PC-9 (cell line): ENCODE data around the gene NPIPB2. TPM values are rescaled to one million over a fixed set of nuclear protein-coding genes. Genes with fewer than 3 reads are reported as not detected.

Source experiments
- BruUV-seq: library from RNA; stranded (reverse); fragments of 400-500 nt; replicated peaks from 2 replicates; lab custom pipeline; 2021; lab: Mats Ljungman, UMichigan
- CTCF ChIA-PET: fragments of 300-600 bp; sonication (Branson Sonifier 250); formaldehyde crosslinking; loops from one replicate; lab custom pipeline; 2022; ENCODE audit warnings: antibody characterized with exemption; lab: Charles Lee
- POLR2A ChIA-PET: fragments of 300-600 bp; sonication (Branson Sonifier 250); formaldehyde crosslinking; loops from one replicate; lab custom pipeline; 2022; ENCODE audit warnings: antibody characterized with exemption; ENCODE audit not compliant: unreplicated experiment; lab: Charles Lee
- DNase-seq, 2 experiments: peaks; one replicate each; pipeline versions ENCODE4 v3.0.0 to v3.0.0-alpha.2; 2015 to 2022; ENCODE audit warnings: mixed read lengths in 1 of 2
- H2AFZ ChIP-seq: fragments of 200-600 bp; sonication (generic); 2 replicates; pipeline ENCODE4 v1.8.1; 2017; ENCODE audit warnings: antibody characterized with exemption
- H3F3A ChIP-seq: fragments of 200-600 bp; sonication (generic); 2 replicates; pipeline ENCODE4 v1.8.1; 2017; ENCODE audit warnings: antibody characterized with exemption, mild to moderate bottlenecking, low read depth; ENCODE audit not compliant: insufficient read depth
- H3K27ac ChIP-seq: fragments of 200-600 bp; sonication (generic); 2 replicates; pipeline ENCODE4 v1.6.1; 2016; ENCODE audit warnings: mixed run types
- H3K27me3 ChIP-seq: fragments of 200-600 bp; sonication (generic); 2 replicates; pipeline ENCODE4 v1.6.1; 2016; ENCODE audit warnings: low read depth, mixed run types; ENCODE audit not compliant: insufficient read depth
- H3K36me3 ChIP-seq: fragments of 200-600 bp; sonication (generic); 2 replicates; pipeline ENCODE4 v1.6.1; 2016; ENCODE audit warnings: low read depth, mixed run types
- H3K4me1 ChIP-seq: fragments of 200-600 bp; sonication (generic); replicated peaks from 2 replicates; pipeline ENCODE4 v1.6.1; 2016; ENCODE audit warnings: mixed run types; ENCODE audit not compliant: insufficient read depth
- H3K4me2 ChIP-seq: fragments of 200-600 bp; sonication (generic); 2 replicates; pipeline ENCODE4 v1.6.1; 2017; ENCODE audit warnings: mixed run types
- H3K4me3 ChIP-seq: fragments of 200-600 bp; sonication (generic); 2 replicates; pipeline ENCODE4 v1.6.1; 2016; ENCODE audit warnings: mixed run types
- H3K79me2 ChIP-seq: fragments of 200-600 bp; sonication (generic); 2 replicates; pipeline ENCODE4 v1.6.1; 2017; ENCODE audit warnings: low read depth, mixed run types
- H3K9me2 ChIP-seq: fragments of 200-600 bp; sonication (generic); 2 replicates; pipeline ENCODE4 v1.8.1; 2017; ENCODE audit warnings: mild to moderate bottlenecking; ENCODE audit not compliant: insufficient read depth
- H3K9me3 ChIP-seq: fragments of 200-600 bp; sonication (generic); 2 replicates; pipeline ENCODE4 v1.8.1; 2016; ENCODE audit warnings: low read depth; ENCODE audit not compliant: insufficient read depth
- H4K20me1 ChIP-seq: fragments of 200-600 bp; sonication (generic); 2 replicates; pipeline ENCODE4 v1.8.1; 2017; ENCODE audit not compliant: insufficient read depth
- EZH2 ChIP-seq: fragments of 200-600 bp; sonication (generic); IDR thresholded peaks from 2 replicates; pipeline ENCODE4 v1.8.0; 2017; ENCODE audit warnings: antibody characterized with exemption, low read depth
- intact Hi-C: fragments of 100-400 bp; cut with micrococcal nuclease; formaldehyde crosslinking; loops from one replicate; pipeline ENCODE4 v1.10.0; 2022; ENCODE audit not compliant: unreplicated experiment
- total RNA-seq: library from RNA; stranded (reverse); gene quantifications from 2 replicates; pipeline ENCODE4 v1.2.3, GENCODE V29; 2021
- TF ChIP-seq, protein P1 (sequence below): fragments of 200-600 bp; sonication (generic); conservative IDR thresholded peaks from 2 replicates; pipeline ENCODE4 v1.6.1; 2017; ENCODE audit warnings: mixed run types, antibody characterized with exemption, mild to moderate bottlenecking, moderate library complexity

The NPIPB2 gene
- total RNA-seq, 1 experiment from 2014 or later = 43.3 TPM

DNA sequence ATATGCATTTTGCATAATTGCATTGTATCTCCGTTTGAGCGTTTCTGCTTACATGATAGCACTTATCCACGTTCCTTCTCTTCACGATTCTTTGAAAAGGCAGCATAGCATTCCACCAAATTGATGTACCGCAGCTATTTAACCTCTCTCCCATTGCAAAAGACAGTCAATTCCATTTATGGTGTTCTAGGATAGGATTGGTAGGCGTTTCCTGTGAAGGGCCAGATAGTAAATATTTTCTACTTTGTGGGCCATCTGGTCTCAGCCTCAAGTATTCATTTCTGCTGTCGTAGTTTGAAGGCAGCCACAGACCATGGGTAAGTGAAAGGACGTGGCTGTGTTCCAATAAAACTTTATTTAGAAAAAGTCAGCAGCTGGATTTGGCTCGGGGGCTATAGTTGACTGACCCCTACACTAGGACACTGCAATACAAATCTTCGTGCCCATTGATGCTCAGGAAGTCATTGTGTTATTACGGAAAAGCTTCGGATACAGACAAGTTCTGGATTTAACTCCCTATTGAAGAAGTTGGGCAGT lies 44.7 kb upstream of the NPIPB2 start:
- no peaks in the 10 kb centered on the region for H3K9me3 ChIP-seq

DNA sequence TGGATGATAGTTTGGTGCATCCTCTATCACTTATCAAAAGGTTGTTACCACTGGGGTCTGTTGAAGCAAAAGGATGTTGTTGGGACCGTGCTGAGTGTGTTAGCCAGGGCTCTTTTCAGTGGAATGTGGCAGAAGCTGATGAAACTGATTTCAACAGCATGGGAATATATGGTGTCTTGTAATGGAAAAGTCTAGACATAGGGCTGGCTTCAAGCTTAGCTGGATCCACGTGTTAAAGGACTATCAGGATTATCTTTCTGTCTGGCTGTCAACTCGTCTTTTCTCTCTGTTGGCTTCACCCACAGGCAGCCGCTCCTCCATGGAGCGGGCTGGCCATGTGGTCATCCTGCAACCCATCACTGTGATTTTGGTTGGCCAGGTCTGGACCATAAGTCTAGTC lies 43.4 kb upstream of the NPIPB2 start:
- no peak for DNase-seq
- no peak overlapping the region for H3K4me3 ChIP-seq
- no peaks in the 10 kb centered on the region for H4K20me1 ChIP-seq
- H3K4me2 ChIP-seq = no peak overlapping the region
- H3K27ac ChIP-seq = no peak overlapping the region
- BruUV-seq = no TSS peak
- no peaks in the 10 kb centered on the region for H3K9me3 ChIP-seq
- no peaks in the 10 kb centered on the region for H3F3A ChIP-seq
- ChIA-PET CTCF (no interaction called here), POLR2A (no interaction called here)
- no peaks in the 10 kb centered on the region for H3K27me3 ChIP-seq
- H3K4me1 ChIP-seq = no peaks in the 10 kb centered on the region
- H3K36me3 ChIP-seq = no peaks in the 10 kb centered on the region
- no peaks in the 10 kb centered on the region for H3K9me2 ChIP-seq
- no peaks in the 10 kb centered on the region for H3K79me2 ChIP-seq
- intact Hi-C loops = no loop called here
- H2AFZ ChIP-seq = no peak overlapping the region
- TF ChIP-seq, protein P1, sequence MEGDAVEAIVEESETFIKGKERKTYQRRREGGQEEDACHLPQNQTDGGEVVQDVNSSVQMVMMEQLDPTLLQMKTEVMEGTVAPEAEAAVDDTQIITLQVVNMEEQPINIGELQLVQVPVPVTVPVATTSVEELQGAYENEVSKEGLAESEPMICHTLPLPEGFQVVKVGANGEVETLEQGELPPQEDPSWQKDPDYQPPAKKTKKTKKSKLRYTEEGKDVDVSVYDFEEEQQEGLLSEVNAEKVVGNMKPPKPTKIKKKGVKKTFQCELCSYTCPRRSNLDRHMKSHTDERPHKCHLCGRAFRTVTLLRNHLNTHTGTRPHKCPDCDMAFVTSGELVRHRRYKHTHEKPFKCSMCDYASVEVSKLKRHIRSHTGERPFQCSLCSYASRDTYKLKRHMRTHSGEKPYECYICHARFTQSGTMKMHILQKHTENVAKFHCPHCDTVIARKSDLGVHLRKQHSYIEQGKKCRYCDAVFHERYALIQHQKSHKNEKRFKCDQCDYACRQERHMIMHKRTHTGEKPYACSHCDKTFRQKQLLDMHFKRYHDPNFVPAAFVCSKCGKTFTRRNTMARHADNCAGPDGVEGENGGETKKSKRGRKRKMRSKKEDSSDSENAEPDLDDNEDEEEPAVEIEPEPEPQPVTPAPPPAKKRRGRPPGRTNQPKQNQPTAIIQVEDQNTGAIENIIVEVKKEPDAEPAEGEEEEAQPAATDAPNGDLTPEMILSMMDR = no peak
- no peak for TF ChIP-seq EZH2

More for the DNA sequence above, 44.7 kb upstream of the NPIPB2 start:
- no peaks in the 10 kb centered on the region for H3K9me2 ChIP-seq
- H3K4me1 ChIP-seq = no peaks in the 10 kb centered on the region
- no peak for TF ChIP-seq EZH2
- TF ChIP-seq, protein P1 = no peak
- no peaks in the 10 kb centered on the region for H3F3A ChIP-seq
- H4K20me1 ChIP-seq = no peaks in the 10 kb centered on the region
- no TSS peak for BruUV-seq
- no peak overlapping the region for H3K27ac ChIP-seq
- DNase-seq = no peak
- H3K79me2 ChIP-seq = no peaks in the 10 kb centered on the region
- CTCF ChIA-PET = no interaction called here
- H3K4me3 ChIP-seq = no peak overlapping the region
- POLR2A ChIA-PET = interaction anchor here (0.6 kb wide), 1 partner anchor 67 kb away, joined by 4 read pairs; no protein-coding TSS in a partner anchor
- H3K36me3 ChIP-seq = no peaks in the 10 kb centered on the region
- H3K27me3 ChIP-seq = no peaks in the 10 kb centered on the region
- intact Hi-C loops = no loop called here
- no peak overlapping the region for H3K4me2 ChIP-seq
- no peak overlapping the region for H2AFZ ChIP-seq

DNA sequence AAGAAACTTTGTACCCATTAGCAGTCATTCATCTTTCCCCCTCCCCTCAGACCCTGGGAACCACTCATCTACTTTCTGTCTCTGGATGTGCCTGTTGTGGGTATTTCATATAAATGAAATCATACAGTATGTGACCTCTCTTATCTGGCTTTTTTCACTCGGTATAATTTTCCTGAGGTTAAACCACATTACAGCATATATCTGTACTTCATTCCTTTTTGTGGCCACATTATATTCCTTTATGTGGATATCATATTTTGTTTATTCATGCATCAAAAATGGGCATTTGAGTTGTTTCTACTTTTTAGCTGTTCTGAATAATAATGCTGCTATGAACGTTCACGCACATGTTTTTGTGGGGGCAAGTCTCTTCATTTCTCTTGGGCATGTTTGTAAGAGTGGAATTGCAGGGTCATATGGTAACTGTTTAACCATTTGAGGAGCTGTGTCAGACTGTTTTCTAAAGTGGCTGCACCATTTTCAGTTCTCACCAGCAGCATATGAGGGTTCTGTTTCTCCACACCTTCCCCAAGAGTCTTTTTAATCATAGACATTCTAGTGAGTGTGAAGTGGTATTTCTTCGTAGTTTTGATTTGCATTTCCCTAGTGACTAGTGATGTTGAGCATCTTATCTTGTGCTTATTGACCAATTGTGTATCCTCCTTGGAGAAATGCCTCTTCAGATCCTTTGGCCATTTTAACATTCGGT lies 38.4 kb upstream of the NPIPB2 start:
- Histone ChIP-seq H3K4me1 (peaks cover 11% of the 10 kb centered on the region; the same call in 1 of the 2 replicates), H3K36me3 (no peaks in the 10 kb centered on the region), H3F3A (no peaks in the 10 kb centered on the region), H3K79me2 (peaks cover 21% of the 10 kb centered on the region), H3K27me3 (no peaks in the 10 kb centered on the region), H2AFZ (no peak overlapping the region), H3K4me2 (no peak overlapping the region), H3K4me3 (no peak overlapping the region), H3K9me3 (no peaks in the 10 kb centered on the region), H3K27ac (no peak overlapping the region), H3K9me2 (no peaks in the 10 kb centered on the region), H4K20me1 (no peaks in the 10 kb centered on the region)
- CTCF ChIA-PET = no interaction called here
- BruUV-seq = no TSS peak
- no peak for DNase-seq
- POLR2A ChIA-PET = no interaction called here
- TF ChIP-seq, protein P1 = no peak
- no peak for TF ChIP-seq EZH2
- intact Hi-C loops = no loop called here
